Skeletal muscle tissue (tissue), 4 donors: Measurements from ENCODE around the gene SLC1A2. TPM values are rescaled to one million over a fixed set of nuclear protein-coding genes. Genes with fewer than 3 reads are reported as not detected.

Experiments
- H3K27ac ChIP-seq: one replicate; pipeline ENCODE4 v1.7.0; 2013; ENCODE audit warnings: mild to moderate bottlenecking, low read depth, low read length, inconsistent platforms
- H3K27me3 ChIP-seq, 3 donors: one replicate each; pipeline ENCODE4 v1.7.0; 2013; ENCODE audit warnings: low read length in 3 of 3; ENCODE audit not compliant: control insufficient read depth in 3 of 3, insufficient read depth in 3 of 3
- H3K36me3 ChIP-seq, 3 donors: one replicate each; pipeline ENCODE4 v1.7.0; 2013; ENCODE audit warnings: low read length in 3 of 3; ENCODE audit not compliant: control insufficient read depth in 3 of 3, insufficient read depth in 3 of 3
- H3K4me1 ChIP-seq, 3 donors: one replicate each; pipeline ENCODE4 v1.7.0; 2013; ENCODE audit warnings: low read length in 3 of 3, mild to moderate bottlenecking in 3 of 3; ENCODE audit not compliant: control insufficient read depth in 3 of 3, insufficient read depth in 3 of 3
- H3K4me3 ChIP-seq, 3 donors: one replicate each; pipeline ENCODE4 v1.7.0; 2013; ENCODE audit warnings: low read length in 3 of 3
- H3K9ac ChIP-seq, 3 donors: one replicate each; pipeline ENCODE4 v1.7.0; 2013; ENCODE audit warnings: low read length in 3 of 3, mild to moderate bottlenecking in 3 of 3, moderate library complexity in 2 of 3, low read depth in 1 of 3
- H3K9me3 ChIP-seq, 3 donors: one replicate each; pipeline ENCODE4 v1.7.0; 2013; ENCODE audit warnings: low read length in 3 of 3; ENCODE audit not compliant: control insufficient read depth in 3 of 3
- total RNA-seq: library from RNA; depleted of rRNA; stranded (reverse); fragments of >200 nt; gene quantifications from one replicate; pipeline ENCODE4 v1.2.3, GENCODE V29; 2014
- donor health status: Osteomylitis.

Gene SLC1A2
- total RNA-seq, 1 donor from 2014 or later = 1.6 TPM

DNA sequence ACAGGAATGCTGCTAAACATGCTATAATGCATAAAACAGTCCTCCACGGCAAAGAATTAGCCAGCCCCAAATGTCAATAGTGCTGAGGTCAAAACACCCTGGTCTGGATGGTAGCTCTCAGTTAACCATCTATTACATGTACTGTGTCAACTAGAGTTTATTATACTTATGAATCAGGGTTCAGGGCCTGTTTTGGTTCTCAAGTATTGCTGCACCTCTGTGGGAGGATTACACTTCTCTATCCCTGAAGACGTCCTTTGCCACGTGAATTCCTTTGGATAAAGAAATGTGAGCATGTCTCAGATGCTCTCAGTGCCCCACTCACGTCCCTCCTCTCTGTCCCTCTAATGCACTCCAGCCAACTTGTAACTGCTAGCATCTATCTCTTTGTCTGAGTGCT, 53.4 kb downstream of the SLC1A2 start:
- peaks cover 0 to 2% (median 0%) of the 10 kb centered on the region in 3 donors for H3K9me3 ChIP-seq

DNA sequence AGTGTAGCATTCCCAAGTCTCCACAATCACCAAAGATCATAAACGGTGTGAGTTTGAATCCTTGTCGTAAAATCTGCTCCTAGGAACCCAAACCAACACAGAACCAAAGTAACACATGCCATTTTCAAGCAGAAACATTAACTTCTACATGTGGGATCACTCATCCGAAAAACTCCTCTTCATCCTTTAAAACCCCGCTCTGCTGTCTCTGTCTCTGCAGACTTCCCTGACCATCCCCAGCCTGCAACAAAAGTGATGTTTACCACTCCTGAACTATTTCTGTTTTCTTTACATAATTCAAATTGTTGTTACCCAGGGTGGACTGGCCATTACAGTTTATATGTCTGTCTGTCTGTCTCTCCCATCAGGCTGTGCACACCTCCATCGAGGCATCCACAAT, 54.0 kb downstream of the SLC1A2 start:
- H3K4me3 ChIP-seq = no peak overlapping the region
- peak overlapping the region; percentile 14 for H3K27ac ChIP-seq
- peaks cover 0 to 2% (median 0%) of the 10 kb centered on the region in 3 donors for H3K9me3 ChIP-seq
- no peak overlapping the region for H3K9ac ChIP-seq
- H3K4me1 ChIP-seq = peaks cover 15 to 38% (median 32%) of the 10 kb centered on the region in 3 donors
- no peaks in the 10 kb centered on the region for H3K36me3 ChIP-seq
- no peaks in the 10 kb centered on the region for H3K27me3 ChIP-seq

More for the DNA sequence above, 53.4 kb downstream of the SLC1A2 start:
- no peak overlapping the region for H3K4me3 ChIP-seq
- no peak overlapping the region for H3K27ac ChIP-seq
- H3K36me3 ChIP-seq = no peaks in the 10 kb centered on the region
- peaks cover 15 to 38% (median 32%) of the 10 kb centered on the region in 3 donors for H3K4me1 ChIP-seq
- H3K27me3 ChIP-seq = no peaks in the 10 kb centered on the region
- H3K9ac ChIP-seq = no peak overlapping the region

DNA sequence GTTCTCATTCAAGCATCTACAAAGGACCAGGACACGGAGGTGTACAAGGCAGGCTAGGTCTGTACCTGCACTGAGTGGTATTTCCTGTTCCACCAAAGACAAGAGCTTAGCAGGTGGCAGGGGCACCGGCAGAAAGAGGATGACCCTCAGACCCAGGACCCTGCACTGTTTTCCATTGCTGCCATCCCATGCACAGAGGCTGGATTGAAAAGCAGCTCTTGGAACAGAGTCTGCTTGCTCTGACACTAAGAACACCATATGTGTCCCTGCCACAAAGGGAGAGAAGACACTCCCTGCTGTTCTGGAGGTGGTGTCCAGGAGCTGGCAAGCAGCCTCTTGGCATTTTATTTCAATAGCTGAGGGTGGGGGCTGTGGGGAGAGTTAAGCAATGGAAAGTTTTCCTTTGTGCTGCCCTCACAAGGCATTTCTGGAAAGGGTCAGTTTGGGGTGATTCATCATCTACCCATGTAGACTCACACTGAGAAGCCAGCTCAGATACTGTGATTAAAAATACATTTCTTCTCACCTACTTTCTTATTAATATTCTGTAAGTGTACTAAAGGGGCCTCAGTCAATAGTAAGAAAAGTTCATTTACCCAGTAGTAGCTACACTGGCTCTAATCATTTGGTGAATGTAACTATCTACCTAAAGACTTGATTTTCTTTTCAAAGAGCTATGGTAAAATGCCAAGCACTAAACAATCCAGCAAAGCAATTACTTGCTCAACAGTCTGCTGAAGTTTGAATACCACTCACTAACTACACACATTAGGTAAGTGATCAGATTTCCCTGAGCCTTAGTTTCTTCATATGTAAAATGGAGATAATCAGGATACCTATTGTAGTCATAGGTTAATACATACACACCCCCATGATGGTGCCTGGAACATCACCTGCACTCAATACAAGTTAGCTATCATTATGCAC, 55.2 kb downstream of the SLC1A2 start:
- no peaks in the 10 kb centered on the region for H3K36me3 ChIP-seq
- peaks cover 23 to 38% (median 32%) of the 10 kb centered on the region in 3 donors for H3K4me1 ChIP-seq
- H3K9ac ChIP-seq = peak overlapping the region in 2 of 3 donors; percentile 16 to 54
- H3K27ac ChIP-seq = peak overlapping the region; percentile 55
- peaks cover 0 to 2% (median 0%) of the 10 kb centered on the region in 3 donors for H3K9me3 ChIP-seq
- no peaks in the 10 kb centered on the region for H3K27me3 ChIP-seq
- no peak overlapping the region for H3K4me3 ChIP-seq

DNA sequence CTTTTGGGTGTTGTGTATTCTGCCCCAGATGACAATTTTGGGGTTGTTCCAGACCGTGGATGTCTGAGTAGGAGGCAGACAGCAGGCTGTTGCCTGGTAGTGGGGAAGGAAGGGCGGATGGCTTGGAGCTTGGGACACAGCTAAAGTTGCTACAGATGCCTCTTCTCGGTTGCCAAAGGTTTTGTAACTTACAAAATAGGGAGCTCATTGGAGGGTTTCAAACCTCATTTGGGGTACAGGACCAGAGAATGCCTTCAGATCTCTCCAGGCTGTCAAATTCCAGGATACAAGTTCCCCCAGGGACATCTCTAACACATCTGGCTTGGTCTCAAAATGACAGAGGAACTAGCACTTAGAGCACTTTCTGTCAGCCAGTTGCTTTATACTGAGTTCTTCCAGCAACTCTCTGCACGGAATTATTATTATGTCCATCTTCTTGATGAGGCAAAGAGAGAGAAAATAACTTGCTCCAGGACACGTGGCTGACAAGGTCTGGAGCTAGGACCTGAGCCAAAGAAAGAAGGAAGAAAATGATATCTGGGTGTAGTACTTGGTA, 56.0 kb downstream of the SLC1A2 start:
- Histone ChIP-seq H3K27me3 (no peaks in the 10 kb centered on the region), H3K36me3 (no peaks in the 10 kb centered on the region), H3K4me3 (no peak overlapping the region), H3K4me1 (peaks cover 27 to 35% (median 28%) of the 10 kb centered on the region in 3 donors), H3K9me3 (peaks cover 0 to 2% (median 0%) of the 10 kb centered on the region in 3 donors), H3K27ac (peak overlapping the region; percentile 55), H3K9ac (peak overlapping the region in 1 of 3 donors; percentile 29)

DNA sequence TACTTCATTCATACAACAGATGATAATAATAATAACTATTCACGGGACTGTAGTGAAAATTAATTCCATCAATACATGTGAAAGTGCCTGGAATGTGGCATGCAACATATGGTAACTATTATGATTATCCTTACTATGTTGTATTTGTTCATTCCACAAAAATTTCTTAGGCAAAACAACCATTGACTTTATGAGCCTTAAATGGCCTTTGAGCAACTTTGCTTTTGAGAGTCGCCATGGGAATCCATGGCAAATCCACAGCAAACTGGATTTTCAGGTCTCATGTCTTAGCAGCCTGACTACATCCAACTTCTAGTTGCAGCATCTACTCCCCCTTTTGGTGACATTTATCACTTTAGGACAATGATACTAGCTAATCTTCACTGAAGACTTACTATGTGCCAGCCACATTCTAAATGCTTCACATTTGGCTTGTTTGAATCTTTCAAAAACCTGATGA, 56.8 kb downstream of the SLC1A2 start:
- Histone ChIP-seq H3K9ac (no peak overlapping the region), H3K9me3 (peaks cover 0 to 2% (median 0%) of the 10 kb centered on the region in 3 donors), H3K4me3 (no peak overlapping the region), H3K27ac (peak overlapping the region; percentile 55), H3K4me1 (peaks cover 24 to 34% (median 28%) of the 10 kb centered on the region in 3 donors), H3K27me3 (no peaks in the 10 kb centered on the region), H3K36me3 (no peaks in the 10 kb centered on the region)

DNA sequence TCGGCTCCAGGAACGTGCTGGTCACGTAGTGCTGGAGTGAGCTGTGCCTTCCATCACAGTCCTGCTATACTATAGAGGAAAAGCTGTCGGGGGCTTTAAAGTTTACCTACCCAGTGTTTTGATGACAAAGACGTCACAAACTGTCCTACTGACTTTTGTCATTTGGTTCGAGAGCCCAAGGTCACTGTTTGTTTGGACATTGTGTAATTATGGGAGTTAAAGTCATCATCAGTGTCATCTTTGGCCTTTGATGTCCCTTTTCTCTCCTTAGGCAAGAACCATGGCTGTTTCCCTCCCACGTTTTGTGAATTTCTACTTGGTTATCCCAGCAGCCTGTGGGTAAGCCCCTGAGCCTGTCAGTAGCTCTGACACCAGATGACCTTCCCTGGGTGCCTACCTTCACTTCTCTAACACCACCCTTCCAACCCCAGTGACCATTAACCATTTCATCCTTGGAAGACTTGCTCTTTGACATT, 59.3 kb downstream of the SLC1A2 start:
- peak overlapping the region; percentile 63 for H3K27ac ChIP-seq
- H3K4me3 ChIP-seq = no peak overlapping the region
- no peak overlapping the region for H3K9ac ChIP-seq
- peaks cover 19 to 28% (median 26%) of the 10 kb centered on the region in 3 donors for H3K4me1 ChIP-seq
- H3K36me3 ChIP-seq = no peaks in the 10 kb centered on the region
- H3K9me3 ChIP-seq = no peaks in the 10 kb centered on the region
- no peaks in the 10 kb centered on the region for H3K27me3 ChIP-seq

DNA sequence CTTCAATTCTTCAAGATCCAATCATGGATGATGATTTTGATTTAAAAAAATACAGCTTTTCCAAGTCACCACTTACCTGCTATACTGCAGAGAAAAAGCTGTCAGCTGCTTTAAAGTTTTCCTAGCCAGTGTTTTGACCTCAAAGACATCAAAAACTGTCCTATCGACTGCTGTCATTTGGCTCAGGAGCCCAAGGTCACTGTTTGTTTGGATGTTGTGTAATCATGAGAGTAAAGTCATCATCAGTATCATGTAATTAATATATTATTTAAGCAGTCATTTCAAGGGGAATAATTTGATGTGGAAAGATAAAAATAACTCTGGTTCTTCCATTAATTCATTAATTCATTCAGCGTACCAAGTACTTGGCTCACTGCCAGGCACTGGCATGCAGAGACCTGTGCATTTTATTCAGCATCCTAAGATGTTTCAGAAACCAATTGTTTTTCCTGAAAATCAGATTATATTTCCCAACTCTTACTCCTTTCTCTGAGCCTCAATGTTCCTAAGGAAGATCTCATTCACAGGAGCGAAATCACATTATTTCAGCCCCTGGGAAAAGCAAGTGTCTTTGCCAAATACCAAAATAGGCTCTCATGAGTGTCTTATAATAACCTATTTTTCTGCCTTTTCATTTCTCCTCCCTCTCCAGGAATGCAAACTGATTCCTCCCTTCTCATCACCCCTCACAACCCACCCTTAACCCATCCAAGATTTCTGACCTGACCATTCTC, 59.9 kb downstream of the SLC1A2 start:
- H3K36me3 ChIP-seq = no peaks in the 10 kb centered on the region
- no peak overlapping the region for H3K4me3 ChIP-seq
- no peaks in the 10 kb centered on the region for H3K9me3 ChIP-seq
- H3K27ac ChIP-seq = peak overlapping the region; percentile 63
- H3K4me1 ChIP-seq = peaks cover 20 to 28% (median 21%) of the 10 kb centered on the region in 3 donors
- H3K9ac ChIP-seq = no peak overlapping the region
- H3K27me3 ChIP-seq = no peaks in the 10 kb centered on the region

DNA sequence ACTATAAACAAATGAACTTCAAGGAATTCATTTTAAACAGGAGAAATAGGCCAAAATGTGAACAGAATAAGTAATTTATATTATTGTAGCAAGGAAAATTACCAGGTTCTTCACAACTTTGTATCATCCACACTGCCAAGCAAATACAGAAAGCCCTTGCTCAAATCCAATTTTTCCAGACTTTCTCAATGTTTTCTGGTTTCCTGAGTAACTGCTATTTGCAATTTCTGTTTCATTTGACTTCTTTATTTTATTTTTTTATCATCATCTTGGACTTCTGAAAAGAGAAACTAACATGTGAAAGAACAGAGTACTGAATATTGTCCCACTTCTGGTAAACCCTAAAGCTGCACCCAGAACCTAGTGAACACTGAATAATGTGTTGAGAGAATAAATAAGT, 61.0 kb downstream of the SLC1A2 start:
- H3K9me3 ChIP-seq = no peaks in the 10 kb centered on the region
- H3K4me3 ChIP-seq = peak overlapping the region in 1 of 3 donors; percentile 1
- H3K4me1 ChIP-seq = peaks cover 11 to 18% (median 12%) of the 10 kb centered on the region in 3 donors
- no peaks in the 10 kb centered on the region for H3K36me3 ChIP-seq
- no peaks in the 10 kb centered on the region for H3K27me3 ChIP-seq
- H3K9ac ChIP-seq = no peak overlapping the region
- H3K27ac ChIP-seq = no peak overlapping the region

DNA sequence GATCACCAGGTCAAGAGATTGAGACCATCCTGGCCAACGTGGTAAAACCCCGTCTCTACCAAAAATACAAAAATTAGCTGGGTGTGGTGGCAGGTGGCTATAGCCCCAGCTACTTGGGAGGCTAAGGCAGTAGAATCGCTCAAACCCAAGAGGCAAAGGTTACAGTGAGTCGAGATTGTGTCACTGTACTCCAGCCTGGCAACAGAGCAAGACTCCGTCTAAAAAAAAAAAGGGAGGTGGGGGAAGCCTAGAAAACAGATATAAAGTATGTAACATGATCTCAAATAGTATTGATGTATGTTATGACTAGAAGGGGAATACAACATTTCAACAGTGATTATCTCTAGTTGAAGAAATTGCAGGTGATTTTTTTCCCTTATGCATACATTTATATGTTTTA, 61.4 kb downstream of the SLC1A2 start:
- H3K27me3 ChIP-seq = no peaks in the 10 kb centered on the region
- no peak overlapping the region for H3K27ac ChIP-seq
- peaks cover 6 to 13% (median 7%) of the 10 kb centered on the region in 3 donors for H3K4me1 ChIP-seq

More for the DNA sequence above, 61.4 kb downstream of the SLC1A2 start:
- Histone ChIP-seq H3K9me3 (no peaks in the 10 kb centered on the region), H3K4me3 (no peak overlapping the region), H3K36me3 (no peaks in the 10 kb centered on the region), H3K9ac (no peak overlapping the region)
